ENCODE results near the gene GLOD5.

GLOD5 gene

GRCh38 chrX:48761674-48762471, at the start of gene GLOD5:
Gene GLOD5 (plus strand): TSS chrX:48761747. CDS start chrX:48761791, 44 bp downstream.
- DNase-seq (ENCODE audit: low spot score), result no peak

GRCh38 chrX:48711929-48712505, 49.5 kb upstream of the GLOD5 start:
- DNase-seq (ENCODE audit: low spot score), result no peak

- DNase-seq (ENCODE audit: low spot score), result no peak
These were observed 47.7 kb upstream of the GLOD5 start for GRCh38 chrX:48713847-48714246.

GRCh38 chrX:48714573-48714972, 47.0 kb upstream of the GLOD5 start:
- DNase-seq (ENCODE audit: low spot score), result no peak

- no peak for DNase-seq (ENCODE audit: low spot score)
These were observed 46.5 kb upstream of the GLOD5 start for GRCh38 chrX:48715072-48715471.

GRCh38 chrX:48715876-48716502, 45.6 kb upstream of the GLOD5 start:
- no peak for DNase-seq (ENCODE audit: low spot score)

- DNase-seq (ENCODE audit: low spot score), result no peak
These were observed 41.6 kb upstream of the GLOD5 start for GRCh38 chrX:48719958-48720357.

- no peak for DNase-seq (ENCODE audit: low spot score)
These were observed 40.8 kb upstream of the GLOD5 start for GRCh38 chrX:48720577-48721250.

GRCh38 chrX:48721916-48722315, 39.6 kb upstream of the GLOD5 start:
- DNase-seq (ENCODE audit: low spot score), result no peak

GRCh38 chrX:48726596-48726995, 35.0 kb upstream of the GLOD5 start:
- DNase-seq (ENCODE audit: low spot score), result no peak

- no peak for DNase-seq (ENCODE audit: low spot score)
These were observed 32.9 kb upstream of the GLOD5 start for GRCh38 chrX:48728653-48729052.

- DNase-seq (ENCODE audit: low spot score), result no peak
These were observed 25.2 kb upstream of the GLOD5 start for GRCh38 chrX:48736303-48736702.

- no peak for DNase-seq (ENCODE audit: low spot score)
These were observed 24.7 kb upstream of the GLOD5 start for GRCh38 chrX:48736878-48737212.

GRCh38 chrX:48737213-48737938, 24.2 kb upstream of the GLOD5 start:
- peak; percentile 96 for DNase-seq (ENCODE audit: low spot score)

- DNase-seq (ENCODE audit: low spot score), result no peak
These were observed 23.6 kb upstream of the GLOD5 start for GRCh38 chrX:48737940-48738339.

GRCh38 chrX:48741834-48742233, 19.7 kb upstream of the GLOD5 start:
- DNase-seq (ENCODE audit: low spot score), result no peak

- DNase-seq (ENCODE audit: low spot score), result no peak
These were observed 16.3 kb upstream of the GLOD5 start for GRCh38 chrX:48745222-48745621.

GRCh38 chrX:48747415-48748016, 14.0 kb upstream of the GLOD5 start:
- DNase-seq (ENCODE audit: low spot score), result no peak

- no peak for DNase-seq (ENCODE audit: low spot score)
These were observed 12.4 kb upstream of the GLOD5 start for GRCh38 chrX:48749182-48749581.

- no peak for DNase-seq (ENCODE audit: low spot score)
These were observed 10.2 kb upstream of the GLOD5 start for GRCh38 chrX:48751343-48751742.

GRCh38 chrX:48752498-48752897, 9.0 kb upstream of the GLOD5 start:
- no peak for DNase-seq (ENCODE audit: low spot score)
